NCI-H82 (cell line): ENCODE measurements around the gene TULP4.
A peak's percentile ranks its signal among the peaks of the same experiment; 100 is the strongest.

ENCODE experiments used
- DNase-seq: peaks from one replicate; lab custom pipeline; 2025; lab: John Stamatoyannopoulos, UW

The TULP4 gene

GRCh38 chr6:158358450-158359077 lies 46.3 kb downstream of the TULP4 start:
- DNase-seq = peak; percentile 82

GRCh38 chr6:158361068-158361467 lies 48.8 kb downstream of the TULP4 start:
- peak; percentile 20 for DNase-seq

- no peak for DNase-seq
Measured at GRCh38 chr6:158361961-158362669, 49.9 kb downstream of the TULP4 start.

GRCh38 chr6:158366363-158366762 lies 54.1 kb downstream of the TULP4 start:
- DNase-seq = no peak

GRCh38 chr6:158367816-158368215 lies 55.6 kb downstream of the TULP4 start:
- no peak for DNase-seq

- DNase-seq = no peak
Measured at GRCh38 chr6:158369241-158369640, 57.0 kb downstream of the TULP4 start.

GRCh38 chr6:158370805-158371204 lies 58.5 kb downstream of the TULP4 start:
- DNase-seq = no peak

GRCh38 chr6:158371261-158371660 lies 59.0 kb downstream of the TULP4 start:
- DNase-seq = no peak

- no peak for DNase-seq
Measured at GRCh38 chr6:158372574-158372973, 60.3 kb downstream of the TULP4 start.

GRCh38 chr6:158373214-158373613 lies 60.9 kb downstream of the TULP4 start:
- DNase-seq = no peak

GRCh38 chr6:158374020-158374419 lies 61.8 kb downstream of the TULP4 start:
- DNase-seq = no peak

GRCh38 chr6:158376631-158377081 lies 64.4 kb downstream of the TULP4 start:
- no peak for DNase-seq

- DNase-seq = no peak
Measured at GRCh38 chr6:158377860-158378259, 65.6 kb downstream of the TULP4 start.

GRCh38 chr6:158379336-158379735 lies 67.1 kb downstream of the TULP4 start:
- no peak for DNase-seq

- peak; percentile 48 for DNase-seq
Measured at GRCh38 chr6:158381214-158381613, 68.9 kb downstream of the TULP4 start.

- no peak for DNase-seq
Measured at GRCh38 chr6:158382491-158382890, 70.2 kb downstream of the TULP4 start.

- DNase-seq = no peak
Measured at GRCh38 chr6:158383057-158383456, 70.8 kb downstream of the TULP4 start.

GRCh38 chr6:158383542-158383941 lies 71.3 kb downstream of the TULP4 start:
- no peak for DNase-seq

GRCh38 chr6:158384671-158385110 lies 72.4 kb downstream of the TULP4 start:
- no peak for DNase-seq

- DNase-seq = peak; percentile 46
Measured at GRCh38 chr6:158387036-158387435, 74.8 kb downstream of the TULP4 start.

- no peak for DNase-seq
Measured at GRCh38 chr6:158387578-158387977, 75.3 kb downstream of the TULP4 start.

- DNase-seq = no peak
Measured at GRCh38 chr6:158388727-158389126, 76.5 kb downstream of the TULP4 start.

- DNase-seq = no peak
Measured at GRCh38 chr6:158389193-158389919, 77.1 kb downstream of the TULP4 start.
